AG08395 (cell line): ENCODE results near the gene ATG7.

Experiments
- DNase-seq: peaks from one replicate; pipeline ENCODE4 v3.0.0; 2012; ENCODE audit warnings: mixed read lengths, low spot score

ATG7 gene

GRCh38 chr3:11356269-11356668 lies 84.1 kb downstream of the ATG7 start:
- no peak for DNase-seq

GRCh38 chr3:11362600-11362999 lies 90.4 kb downstream of the ATG7 start:
- DNase-seq = peak; percentile 60

GRCh38 chr3:11363715-11364114 lies 91.5 kb downstream of the ATG7 start:
- DNase-seq = no peak

GRCh38 chr3:11364181-11364580 lies 92.0 kb downstream of the ATG7 start:
- DNase-seq = no peak

- DNase-seq = peak; percentile 59
Observed at GRCh38 chr3:11367143-11367693, 95.0 kb downstream of the ATG7 start.

GRCh38 chr3:11370191-11370590 lies 98.0 kb downstream of the ATG7 start:
- DNase-seq = no peak

GRCh38 chr3:11370966-11371365 lies 98.8 kb downstream of the ATG7 start:
- no peak for DNase-seq

- DNase-seq = no peak
Observed at GRCh38 chr3:11371747-11372146, 99.5 kb downstream of the ATG7 start.

GRCh38 chr3:11373235-11373634 lies 101.0 kb downstream of the ATG7 start:
- DNase-seq = no peak

- DNase-seq = no peak
Observed at GRCh38 chr3:11373654-11374053, 101.5 kb downstream of the ATG7 start.

- no peak for DNase-seq
Observed at GRCh38 chr3:11375333-11376088, 103.3 kb downstream of the ATG7 start.

GRCh38 chr3:11377719-11378118 lies 105.5 kb downstream of the ATG7 start:
- no peak for DNase-seq

- peak; percentile 56 for DNase-seq
Observed at GRCh38 chr3:11379238-11379823, 107.1 kb downstream of the ATG7 start.

GRCh38 chr3:11379824-11380701 lies 107.9 kb downstream of the ATG7 start:
- no peak for DNase-seq

- DNase-seq = no peak
Observed at GRCh38 chr3:11381141-11381540, 108.9 kb downstream of the ATG7 start.

GRCh38 chr3:11381563-11381962 lies 109.4 kb downstream of the ATG7 start:
- DNase-seq = no peak

- no peak for DNase-seq
Observed at GRCh38 chr3:11382146-11382745, 110.0 kb downstream of the ATG7 start.

- no peak for DNase-seq
Observed at GRCh38 chr3:11384074-11384473, 111.9 kb downstream of the ATG7 start.

GRCh38 chr3:11385326-11385725 lies 113.1 kb downstream of the ATG7 start:
- no peak for DNase-seq

- no peak for DNase-seq
Observed at GRCh38 chr3:11385891-11386290, 113.7 kb downstream of the ATG7 start.

- DNase-seq = peak; percentile 19
Observed at GRCh38 chr3:11386465-11387113, 114.4 kb downstream of the ATG7 start.
